ENCODE measurements around the gene GIMAP5. TPM values are rescaled to one million over a fixed set of nuclear protein-coding genes. Genes with fewer than 3 reads are reported as not detected.

GIMAP5 gene
- total and polyA plus RNA-seq, 9 of the 15 experiments (the other 6 are each of a cell fraction or from before 2014, with no cell fraction given): 0.35 TPM; not detected in 8

- TF ChIP-seq, protein P1, sequence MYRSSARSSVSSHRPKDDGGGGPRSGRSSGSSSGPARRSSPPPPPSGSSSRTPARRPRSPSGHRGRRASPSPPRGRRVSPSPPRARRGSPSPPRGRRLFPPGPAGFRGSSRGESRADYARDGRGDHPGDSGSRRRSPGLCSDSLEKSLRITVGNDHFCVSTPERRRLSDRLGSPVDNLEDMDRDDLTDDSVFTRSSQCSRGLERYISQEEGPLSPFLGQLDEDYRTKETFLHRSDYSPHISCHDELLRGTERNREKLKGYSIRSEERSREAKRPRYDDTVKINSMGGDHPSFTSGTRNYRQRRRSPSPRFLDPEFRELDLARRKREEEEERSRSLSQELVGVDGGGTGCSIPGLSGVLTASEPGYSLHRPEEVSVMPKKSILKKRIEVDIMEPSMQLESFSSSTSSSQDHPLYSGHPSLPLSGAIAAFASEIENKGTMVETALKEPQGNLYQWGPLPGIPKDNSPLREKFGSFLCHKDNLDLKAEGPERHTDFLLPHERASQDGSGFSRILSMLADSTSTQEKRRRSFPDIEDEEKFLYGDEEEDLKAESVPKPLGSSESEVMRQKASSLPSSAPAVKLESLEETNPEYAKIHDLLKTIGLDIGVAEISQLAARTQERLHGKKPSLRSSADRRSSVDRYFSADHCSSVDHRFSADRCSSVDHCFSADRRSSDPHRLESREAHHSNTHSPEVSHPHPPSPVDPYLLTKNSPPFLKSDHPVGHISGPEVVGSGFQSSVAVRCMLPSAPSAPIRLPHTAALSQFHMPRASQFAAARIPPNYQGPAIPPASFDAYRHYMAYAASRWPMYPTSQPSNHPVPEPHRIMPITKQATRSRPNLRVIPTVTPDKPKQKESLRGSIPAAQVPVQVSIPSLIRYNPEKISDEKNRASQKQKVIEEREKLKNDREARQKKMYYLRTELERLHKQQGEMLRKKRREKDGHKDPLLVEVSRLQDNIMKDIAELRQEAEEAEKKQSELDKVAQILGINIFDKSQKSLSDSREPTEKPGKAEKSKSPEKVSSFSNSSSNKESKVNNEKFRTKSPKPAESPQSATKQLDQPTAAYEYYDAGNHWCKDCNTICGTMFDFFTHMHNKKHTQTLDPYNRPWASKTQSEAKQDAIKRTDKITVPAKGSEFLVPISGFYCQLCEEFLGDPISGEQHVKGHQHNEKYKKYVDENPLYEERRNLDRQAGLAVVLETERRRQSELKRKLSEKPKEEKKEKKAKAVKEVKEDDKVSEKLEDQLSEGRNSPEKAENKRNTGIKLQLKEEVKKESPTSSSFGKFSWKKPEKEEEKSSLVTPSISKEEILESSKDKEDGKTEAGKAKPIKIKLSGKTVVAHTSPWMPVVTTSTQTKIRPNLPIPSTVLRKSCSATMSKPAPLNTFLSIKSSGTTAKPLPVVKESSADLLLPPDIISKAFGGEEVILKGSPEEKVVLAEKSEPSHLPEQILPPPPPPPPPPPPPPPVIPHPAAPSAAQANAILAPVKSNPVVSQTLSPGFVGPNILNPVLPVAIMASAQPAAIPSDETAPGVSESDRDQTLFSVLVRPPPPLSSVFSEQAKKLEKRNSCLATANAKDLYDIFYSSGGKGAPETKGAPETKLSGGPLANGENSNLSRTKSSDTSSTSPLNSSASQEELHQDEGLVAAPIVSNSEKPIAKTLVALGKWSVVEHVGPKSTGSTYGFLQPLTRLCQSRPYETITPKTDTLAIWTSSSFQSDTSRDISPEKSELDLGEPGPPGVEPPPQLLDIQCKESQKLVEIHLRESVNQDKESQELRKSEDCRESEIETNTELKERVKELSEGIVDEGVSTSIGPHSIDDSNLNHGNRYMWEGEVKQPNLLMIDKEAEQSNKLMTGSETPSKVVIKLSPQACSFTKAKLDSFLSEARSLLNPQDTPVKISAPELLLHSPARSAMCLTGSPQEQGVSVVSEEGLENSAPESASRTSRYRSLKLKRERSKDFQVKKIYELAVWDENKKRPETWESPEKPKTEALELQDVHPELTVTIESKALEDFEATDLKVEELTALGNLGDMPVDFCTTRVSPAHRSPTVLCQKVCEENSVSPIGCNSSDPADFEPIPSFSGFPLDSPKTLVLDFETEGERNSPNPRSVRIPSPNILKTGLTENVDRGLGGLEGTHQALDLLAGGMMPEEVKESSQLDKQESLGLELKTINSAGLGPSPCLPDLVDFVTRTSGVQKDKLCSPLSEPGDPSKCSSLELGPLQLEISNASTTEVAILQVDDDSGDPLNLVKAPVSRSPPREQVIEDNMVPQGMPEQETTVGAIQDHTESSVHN (IDR thresholded peaks at IDR 0.05; ENCODE audit: borderline replicate concordance in 1 of 2, low read depth in 1 of 2): no peak; a peak in 1 of 4 replicates
- TF ChIP-seq RUNX1 (IDR thresholded peaks at IDR 0.05; ENCODE audit: low read depth) (0 out of 2 replicates have a peak, but pooled peaks have one; percentile 28), SAFB (IDR thresholded peaks at IDR 0.05; ENCODE audit: borderline replicate concordance, low read depth, low read length) (no peak), NFRKB (IDR thresholded peaks at IDR 0.05; ENCODE audit: low read depth) (no peak), ARID2 (IDR thresholded peaks at IDR 0.05) (no peak), POLR2AphosphoS5 (IDR thresholded peaks at IDR 0.05; ENCODE audit: control insufficient read depth, insufficient read depth, low read depth, low read length) (no peak), ATF1 (CRISPR knock-in tag; IDR thresholded peaks at IDR 0.05) (no peak), ATF1 (tag; IDR thresholded peaks at IDR 0.05) (peak; percentile 25; the same call in 1 of the 2 replicates), ETV1 (tag; conservative IDR thresholded peaks at IDR 0.05; ENCODE audit: low read depth) (peak; percentile 72), ZNF449 (CRISPR knock-in tag; IDR thresholded peaks at IDR 0.05) (no peak), PRMT5 (CRISPR knock-in tag; IDR thresholded peaks at IDR 0.05) (no peak), CBX8 (IDR thresholded peaks at IDR 0.05; ENCODE audit: borderline replicate concordance, extremely low read depth, low read depth, low read length, poor library complexity, severe bottlenecking) (no peak), SMAD4 (CRISPR knock-in tag; conservative IDR thresholded peaks at IDR 0.05) (peak; percentile 83; the same call in 1 of the 2 replicates), PHTF2 (CRISPR knock-in tag; IDR thresholded peaks at IDR 0.05) (no peak), CCNT2 (IDR thresholded peaks at IDR 0.05; ENCODE audit: borderline replicate concordance, extremely low read depth, insufficient read length, low read depth, low read length) (peak; percentile 89), HDAC8 (tag; IDR thresholded peaks at IDR 0.05) (no peak), L3MBTL2 (IDR thresholded peaks at IDR 0.05) (peak; percentile 42)
These were observed 50.4 kb downstream of the GIMAP5 start (continued) for GRCh38 chr7:150787321-150788281.

All from K562 (cell line).